GM06990 (cell line): ENCODE data around the gene HABP4.

Experiments used
- DNase-seq: peaks from one replicate; pipeline ENCODE4 v3.0.0-alpha.2; 2011; ENCODE audit not compliant: insufficient read length; ENCODE audit errors: extremely low read depth
- H3K27me3 ChIP-seq: replicated peaks from 2 replicates; pipeline ENCODE4 v1.6.0; 2011; ENCODE audit warnings: low read length; ENCODE audit not compliant: control insufficient read depth, insufficient read depth
- H3K36me3 ChIP-seq: 2 replicates; pipeline ENCODE4 v1.5.1; 2011; ENCODE audit warnings: low read length; ENCODE audit not compliant: control insufficient read depth, insufficient read depth
- H3K4me3 ChIP-seq: replicated peaks from 2 replicates; pipeline ENCODE4 v1.5.1; 2011; ENCODE audit warnings: low read depth, mild to moderate bottlenecking, control low read depth, low read length
- CTCF ChIP-seq: IDR thresholded peaks from 2 replicates; pipeline ENCODE4 v1.5.1; 2011; ENCODE audit warnings: low read length, control low read depth, mild to moderate bottlenecking, inconsistent platforms; ENCODE audit not compliant: insufficient read depth, poor library complexity, severe bottlenecking

The HABP4 gene

GRCh38 chr9:96496368-96497116 lies 46.6 kb downstream of the HABP4 start:
- DNase-seq = no peak
- no peak for TF ChIP-seq CTCF

GRCh38 chr9:96497117-96497399 lies 47.1 kb downstream of the HABP4 start:
- TF ChIP-seq CTCF = no peak
- H3K36me3 ChIP-seq = no peaks in the 10 kb centered on the region
- no peak overlapping the region for H3K4me3 ChIP-seq
- H3K27me3 ChIP-seq = no peaks in the 10 kb centered on the region
- no peak for DNase-seq

More at GRCh38 chr9:96496368-96497116, 46.6 kb downstream of the HABP4 start:
- H3K4me3 ChIP-seq = no peak overlapping the region
- no peaks in the 10 kb centered on the region for H3K36me3 ChIP-seq
- H3K27me3 ChIP-seq = no peaks in the 10 kb centered on the region

- Histone ChIP-seq H3K4me3 (no peak overlapping the region), H3K36me3 (no peaks in the 10 kb centered on the region), H3K27me3 (no peaks in the 10 kb centered on the region)
- TF ChIP-seq CTCF = no peak
- no peak for DNase-seq
Observed at GRCh38 chr9:96498796-96499195, 48.8 kb downstream of the HABP4 start.

- Histone ChIP-seq H3K36me3 (no peaks in the 10 kb centered on the region), H3K27me3 (no peaks in the 10 kb centered on the region), H3K4me3 (no peak overlapping the region)
- no peak for TF ChIP-seq CTCF
- DNase-seq = no peak
Observed at GRCh38 chr9:96499257-96499656, 49.3 kb downstream of the HABP4 start.

- Histone ChIP-seq H3K36me3 (no peaks in the 10 kb centered on the region), H3K4me3 (no peak overlapping the region), H3K27me3 (no peaks in the 10 kb centered on the region)
- no peak for TF ChIP-seq CTCF
- DNase-seq = no peak
Observed at GRCh38 chr9:96500696-96501632, 51.0 kb downstream of the HABP4 start.
